T-helper 1 cell treated with Interleukin-12 subunit alpha and Interleukin-12 subunit beta and Interleukin-4 antibody, amounts not matched to agents 30 ng/mL and 1 ng/mL, for 36 hours (primary cell): ENCODE results near the gene CERK. TPM values are rescaled to one million over a fixed set of nuclear protein-coding genes. Genes with fewer than 3 reads are reported as not detected.

Experiments used
- intact Hi-C: fragments of 100-400 bp; cut with micrococcal nuclease; formaldehyde crosslinking; loops from one replicate; pipeline ENCODE4 v1.15.1; 2024
- total RNA-seq: library from RNA; stranded (reverse); gene quantifications from 2 replicates; pipeline ENCODE4 v1.2.3, GENCODE V29; 2022

The CERK gene
- total RNA-seq, 1 donor from 2014 or later: 65.1 TPM

DNA sequence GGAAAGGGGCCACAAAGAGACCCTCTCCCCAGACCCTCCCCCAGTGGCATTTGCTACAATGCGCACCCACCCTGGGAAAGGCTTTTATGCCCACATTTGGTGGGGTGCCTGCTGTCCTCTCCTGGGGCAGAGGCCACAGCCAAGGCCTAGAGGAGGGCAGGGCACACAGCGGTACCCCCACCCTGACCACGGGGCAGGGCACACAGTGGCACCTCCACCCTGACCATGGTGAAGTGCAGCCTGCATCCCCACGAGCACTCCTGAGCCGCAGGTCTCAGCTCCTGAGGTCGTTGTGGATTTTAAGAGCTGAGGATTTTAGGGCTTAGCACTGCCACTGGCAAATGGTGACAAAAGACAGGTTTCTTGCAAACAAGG, 34.1 kb downstream of the CERK start:
- intact Hi-C loops: no loop called here

DNA sequence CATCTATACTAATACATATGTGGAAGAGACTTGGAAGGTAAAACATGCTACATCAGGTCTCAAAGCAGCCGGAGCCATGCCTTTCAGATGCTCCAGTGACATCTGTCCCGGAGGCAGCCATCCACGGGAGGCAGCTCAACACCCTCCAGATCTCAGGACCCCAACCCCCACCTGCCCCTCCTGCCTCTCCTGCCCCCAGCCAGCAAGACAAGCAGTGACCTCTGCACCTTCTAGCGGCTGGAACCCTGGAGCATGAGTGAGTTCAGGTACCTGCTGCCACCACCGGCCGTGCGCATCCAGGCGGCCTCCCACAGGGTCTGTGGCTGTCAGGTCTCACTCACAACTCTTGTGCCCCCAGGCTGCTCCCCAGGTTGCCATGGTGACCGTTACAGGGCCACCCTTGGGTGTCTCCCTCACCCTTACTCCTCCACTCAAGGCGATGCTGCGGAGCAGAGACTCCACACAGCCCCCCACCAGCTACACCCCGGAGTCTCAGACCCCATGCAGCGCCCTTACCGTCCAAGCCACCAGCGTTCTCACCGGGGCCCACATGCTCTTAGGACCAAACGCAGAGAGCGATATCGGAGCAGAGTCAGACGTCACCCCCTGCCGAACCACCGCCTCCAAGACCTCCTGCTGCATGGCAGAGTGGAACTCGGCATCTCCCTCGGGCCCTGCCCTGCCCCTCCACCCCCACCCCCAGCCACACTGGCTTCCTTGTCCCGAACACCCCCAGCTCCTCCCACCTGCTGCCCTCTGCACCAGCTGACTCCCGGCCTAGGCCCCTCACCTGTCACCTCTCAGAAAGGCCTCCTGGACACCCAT, 34.7 kb downstream of the CERK start:
- intact Hi-C loops: no loop called here

GRCh38 chr22:46701262-46701661, 36.8 kb downstream of the CERK start:
- intact Hi-C loops: no loop called here

DNA sequence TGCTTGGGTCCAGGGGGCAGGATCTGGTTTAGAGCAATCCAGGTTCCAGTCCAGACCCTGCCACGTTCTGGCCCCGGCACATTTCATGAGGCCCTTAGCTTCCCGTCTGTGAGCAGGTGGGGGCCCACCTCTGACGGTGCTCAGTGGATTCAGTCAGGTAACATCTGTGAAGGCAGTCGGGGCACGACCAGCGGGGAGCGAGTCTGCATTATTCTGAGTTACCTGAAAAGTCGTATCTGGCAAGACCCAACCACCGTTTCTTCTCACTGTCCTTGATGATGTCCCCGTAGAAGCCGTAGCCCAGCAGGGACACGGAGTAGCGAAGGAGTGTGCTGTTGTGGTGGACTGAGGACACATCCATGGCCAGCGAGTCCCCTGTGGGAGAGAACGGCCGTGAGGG, 39.0 kb downstream of the CERK start:
- intact Hi-C loops: no loop called here

- intact Hi-C loops: no loop called here
Observed at GRCh38 chr22:46697811-46698515, 40.1 kb downstream of the CERK start.

- intact Hi-C loops: no loop called here
Observed at GRCh38 chr22:46696614-46697013, 41.4 kb downstream of the CERK start.

GRCh38 chr22:46696229-46696518, 41.9 kb downstream of the CERK start:
- intact Hi-C loops: no loop called here

GRCh38 chr22:46695346-46696228, 42.5 kb downstream of the CERK start:
- intact Hi-C loops: no loop called here

DNA sequence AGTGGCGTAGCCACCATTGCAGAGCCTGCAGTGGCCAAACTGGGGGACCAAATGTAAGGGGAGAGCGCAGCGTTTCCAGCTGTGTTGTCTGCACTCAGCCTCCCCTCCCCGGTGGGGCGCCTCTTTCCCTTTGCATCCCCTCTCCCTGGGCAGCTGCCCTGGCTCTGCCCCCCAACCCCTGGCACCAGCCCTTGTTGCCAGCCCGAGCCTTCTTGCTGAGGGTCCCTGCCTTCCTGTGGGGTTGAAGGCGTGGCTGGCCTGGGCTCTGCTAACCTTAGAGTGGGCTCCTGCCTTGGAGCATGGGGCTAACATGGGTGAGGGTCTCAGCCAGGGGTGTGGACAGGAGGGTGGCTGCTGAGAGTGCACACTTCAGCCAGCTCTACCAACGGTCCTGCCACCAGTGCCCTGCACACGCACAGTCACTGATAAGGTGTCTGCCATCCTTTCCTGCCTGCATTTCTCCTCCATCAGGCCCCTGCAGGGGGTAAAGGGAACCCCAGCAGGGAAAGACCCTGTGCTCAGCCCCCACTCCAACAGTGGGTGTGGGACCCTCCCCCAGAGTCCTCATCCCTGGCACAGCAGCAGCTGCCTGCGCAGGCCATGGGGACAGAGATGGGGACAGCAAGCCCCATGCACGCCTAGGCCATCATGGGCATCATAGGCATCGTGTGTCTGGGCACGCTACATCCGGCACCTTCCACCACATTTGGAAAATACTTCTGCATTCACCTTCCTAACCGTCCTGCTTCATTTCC, 43.5 kb downstream of the CERK start:
- intact Hi-C loops: no loop called here

DNA sequence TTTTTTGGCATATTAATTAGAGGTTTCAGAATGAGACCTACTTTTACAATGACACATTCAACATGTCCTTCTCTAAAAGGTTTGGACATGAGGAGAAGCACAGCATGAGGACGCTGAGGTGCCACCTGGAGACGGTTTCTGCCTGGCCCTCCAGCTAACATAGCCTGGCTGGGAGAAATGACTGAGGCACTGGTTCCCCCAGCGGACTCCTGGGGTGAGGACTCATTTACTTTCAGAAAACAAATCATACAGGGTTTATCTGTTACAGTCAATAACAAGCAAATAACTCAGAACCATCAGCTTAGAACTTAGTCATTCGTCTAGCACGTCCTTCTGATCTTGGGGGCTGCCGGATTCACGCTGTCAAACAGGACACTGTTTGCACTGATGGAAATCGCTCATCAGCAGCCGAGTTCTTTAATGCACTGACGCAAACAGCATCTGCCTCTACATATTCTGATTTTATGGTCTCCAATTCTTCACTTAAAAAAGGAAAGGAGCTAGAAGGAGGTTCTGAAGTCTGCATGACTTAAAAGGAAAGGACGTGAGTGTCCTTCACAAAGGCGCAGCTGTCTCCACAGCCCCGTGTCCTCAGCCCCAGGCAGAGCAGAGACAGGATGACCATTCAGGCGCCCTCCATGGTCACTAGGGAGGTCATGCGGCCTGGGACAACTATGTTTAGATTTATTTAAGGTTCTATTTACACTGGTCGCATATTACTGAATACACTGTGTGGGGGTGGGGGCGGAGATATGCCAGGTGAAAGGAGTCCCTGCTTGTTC, 44.2 kb downstream of the CERK start:
- intact Hi-C loops: no loop called here

- intact Hi-C loops: no loop called here
Observed at GRCh38 chr22:46691571-46691970, 46.5 kb downstream of the CERK start.

- intact Hi-C loops: no loop called here
Observed at GRCh38 chr22:46690146-46690545, 47.9 kb downstream of the CERK start.

- intact Hi-C loops: loop anchor here (5.0 kb wide), 1 partner anchor 127 kb away; no protein-coding TSS in a partner anchor
Observed at GRCh38 chr22:46688949-46689348, 49.1 kb downstream of the CERK start.

- intact Hi-C loops: loop anchor here (5.0 kb wide), 1 partner anchor 125 kb away; no protein-coding TSS in a partner anchor
Observed at GRCh38 chr22:46687460-46687859, 50.6 kb downstream of the CERK start.

GRCh38 chr22:46687048-46687444, 51.0 kb downstream of the CERK start:
- intact Hi-C loops: loop anchor here (5.0 kb wide), 1 partner anchor 125 kb away; no protein-coding TSS in a partner anchor

- intact Hi-C loops: loop anchor here (5.0 kb wide), 1 partner anchor 124 kb away; no protein-coding TSS in a partner anchor
Observed at GRCh38 chr22:46686221-46687047, 51.6 kb downstream of the CERK start.

GRCh38 chr22:46684706-46685105, 53.3 kb downstream of the CERK start:
- intact Hi-C loops: loop anchor here (5.0 kb wide), 1 partner anchor 122 kb away; no protein-coding TSS in a partner anchor

DNA sequence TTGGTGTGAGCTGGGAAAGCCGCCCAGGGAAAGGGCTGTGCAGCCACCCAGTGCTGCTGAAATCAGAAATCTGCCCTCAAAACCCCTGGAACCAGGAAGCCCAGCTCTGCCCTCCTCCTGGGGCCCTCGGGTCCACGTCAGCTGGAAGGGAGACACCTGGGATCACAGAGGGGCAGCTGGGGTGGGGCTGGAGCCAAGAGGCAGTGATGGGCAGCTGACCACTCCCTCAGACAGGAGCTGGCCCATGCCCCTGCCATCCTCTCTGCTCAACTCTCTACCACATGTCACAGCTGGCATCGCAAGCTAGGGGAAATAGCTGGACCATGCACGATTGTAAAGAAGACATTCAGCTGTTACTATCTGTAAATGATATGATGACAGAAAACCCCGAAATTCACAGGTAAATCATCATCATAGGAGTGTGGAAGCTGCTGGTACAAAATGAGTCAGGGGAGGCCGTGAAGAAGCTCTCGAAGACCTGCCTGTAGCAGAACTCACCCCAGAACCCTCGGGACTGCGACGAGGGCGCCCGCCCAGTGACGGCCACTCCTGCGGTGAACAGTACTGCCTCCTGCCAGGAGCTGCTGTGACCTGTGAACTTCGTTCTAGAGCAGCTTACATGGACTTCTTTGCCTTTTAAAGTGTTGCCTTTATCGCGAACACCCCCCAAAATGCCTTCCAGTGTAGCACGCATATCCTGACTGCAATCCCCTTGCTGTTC, 55.9 kb downstream of the CERK start:
- intact Hi-C loops: no loop called here

- intact Hi-C loops: no loop called here
Observed at GRCh38 chr22:46681010-46681409, 57.0 kb downstream of the CERK start.
